GM10248 (cell line): ENCODE data around the gene CRBN.

ENCODE experiments used
- CTCF ChIA-PET: fragments of 300-600 bp; sonication (Branson Sonifier 250); formaldehyde crosslinking; extraction: SDS; loops from one replicate; lab custom pipeline; 2021; ENCODE audit warnings: antibody characterized with exemption; lab: Yijun Ruan, JAX
- POLR2A ChIA-PET: fragments of 350-650 bp; sonication (Branson Sonifier 250); formaldehyde crosslinking; extraction: SDS; loops from one replicate; lab custom pipeline; 2020; ENCODE audit warnings: antibody characterized with exemption; lab: Yijun Ruan, JAX
- DNase-seq: peaks from one replicate; pipeline ENCODE4 v3.0.0; 2012; ENCODE audit errors: extremely low spot score
- CTCF ChIP-seq: IDR thresholded peaks from 2 replicates; pipeline ENCODE4 v1.5.1; 2012; ENCODE audit warnings: mild to moderate bottlenecking, low read depth; ENCODE audit errors: extremely low read depth, missing control alignments, control extremely low read depth

Gene CRBN

GRCh38 chr3:3110299-3110630, 69.2 kb downstream of the CRBN start, which contains the start of gene IL5RA:
TSS of gene IL5RA (minus strand) at chr3:3110374. CDS start at chr3:3104984, 5,390 bp downstream.
- DNase-seq = no peak
- CTCF ChIA-PET = no interaction called here
- POLR2A ChIA-PET = no interaction called here
- no peak for TF ChIP-seq CTCF

- TF ChIP-seq CTCF = no peak
- POLR2A ChIA-PET = interaction anchor here (0.6 kb wide), 1 partner anchor 1383 kb away, joined by 3 read pairs; the partner anchor contains the start of gene ITPR1
- DNase-seq = no peak
- CTCF ChIA-PET = interaction anchor here (0.9 kb wide), 1 partner anchor 21 kb away, joined by 3 read pairs; no protein-coding TSS in a partner anchor
Observed at GRCh38 chr3:3109407-3110298, 69.8 kb downstream of the CRBN start.

GRCh38 chr3:3107858-3108257, 71.6 kb downstream of the CRBN start:
- TF ChIP-seq CTCF = no peak
- ChIA-PET CTCF (no interaction called here), POLR2A (no interaction called here)
- DNase-seq = no peak

GRCh38 chr3:3107181-3107580, 72.3 kb downstream of the CRBN start:
- CTCF ChIA-PET = no interaction called here
- TF ChIP-seq CTCF = no peak
- POLR2A ChIA-PET = no interaction called here
- no peak for DNase-seq

- POLR2A ChIA-PET = no interaction called here
- no peak for TF ChIP-seq CTCF
- CTCF ChIA-PET = no interaction called here
- DNase-seq = no peak
Observed at GRCh38 chr3:3105815-3106214, 73.7 kb downstream of the CRBN start.

GRCh38 chr3:3105246-3105645, 74.2 kb downstream of the CRBN start:
- POLR2A ChIA-PET = no interaction called here
- CTCF ChIA-PET = no interaction called here
- no peak for DNase-seq
- TF ChIP-seq CTCF = no peak
